CD4-positive, alpha-beta T cell treated with Interleukin-4 for 4 hours (primary cell): Measurements from ENCODE around the gene CBY1.
"Not testable (repeated sequence)": the region's sequence is repeated elsewhere in the genome, so short reads cannot be mapped to it uniquely, and the experiment has no call there.

Source experiments
- DNase-seq: peaks from one replicate; pipeline ENCODE4 v3.0.0-alpha.2; 2020

CBY1 gene

DNA sequence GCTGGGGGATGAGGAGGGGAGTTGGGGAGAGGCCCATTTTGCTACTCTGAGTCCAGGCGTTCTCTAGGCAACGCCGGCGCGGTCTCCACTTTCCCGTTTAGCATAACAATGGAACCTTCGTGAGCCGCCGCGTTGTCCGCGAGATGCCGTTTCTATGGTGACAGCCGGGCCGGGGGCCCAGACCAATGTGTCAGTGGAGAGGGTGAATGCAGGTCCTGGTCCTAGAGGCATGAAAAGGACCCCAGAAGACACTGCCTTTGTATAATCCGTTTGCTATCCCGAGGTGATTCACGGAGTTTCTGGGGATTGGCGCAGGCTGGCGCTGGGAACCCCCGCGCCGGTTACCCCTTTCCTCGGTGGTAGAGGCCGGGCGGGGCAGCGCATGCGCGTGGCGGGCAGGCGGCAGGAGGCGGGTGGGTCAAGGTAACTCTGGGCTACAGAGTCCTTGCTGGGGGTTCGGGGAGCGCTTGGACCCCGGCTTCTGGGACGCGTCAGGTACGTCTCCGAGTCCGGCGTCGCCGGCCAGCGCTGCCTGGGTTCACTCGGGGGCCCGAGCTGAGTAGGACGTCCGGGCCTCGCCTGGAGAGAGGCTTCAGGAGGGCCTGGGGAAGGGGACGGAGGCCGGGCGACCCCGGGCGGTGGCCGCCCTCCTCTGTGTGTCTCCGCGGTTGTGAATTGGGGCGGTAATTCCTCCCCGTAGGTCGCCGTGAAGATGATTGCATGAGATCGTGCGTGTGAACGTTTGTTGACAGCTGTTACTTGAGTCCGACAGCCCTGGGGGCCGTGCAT is at the start of gene CBY1, which contains the start of gene FAM227A:
TSS of gene CBY1 (plus strand) at position 383 of the 789 bp plus-strand sequence. CDS start 11,417 bp downstream, outside the sequence.
TSS of gene FAM227A (minus strand) at position 137 of the 789 bp plus-strand sequence. CDS start 6,224 bp downstream, outside the sequence.
- DNase-seq, result peak; percentile 85

DNA sequence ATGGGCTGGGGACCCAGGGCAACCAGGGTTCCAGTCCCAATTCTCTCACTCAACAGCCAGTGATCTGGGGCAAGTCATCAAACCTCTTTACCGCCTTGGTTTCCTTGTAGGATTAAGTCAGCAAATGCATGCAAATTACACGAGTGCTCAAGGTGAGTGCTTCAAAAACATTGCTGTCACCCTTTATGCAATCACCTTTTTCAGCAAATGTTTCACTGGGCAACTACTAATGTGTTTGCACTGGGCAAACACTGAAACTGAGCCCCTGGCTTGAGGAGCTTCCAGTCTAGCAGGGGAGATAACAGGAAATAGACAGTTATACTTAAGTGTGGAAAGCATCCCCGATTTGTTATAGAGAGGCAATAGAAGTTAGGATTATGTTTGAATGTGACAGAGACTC is 48.8 kb upstream of the CBY1 start:
- no peak for DNase-seq

DNA sequence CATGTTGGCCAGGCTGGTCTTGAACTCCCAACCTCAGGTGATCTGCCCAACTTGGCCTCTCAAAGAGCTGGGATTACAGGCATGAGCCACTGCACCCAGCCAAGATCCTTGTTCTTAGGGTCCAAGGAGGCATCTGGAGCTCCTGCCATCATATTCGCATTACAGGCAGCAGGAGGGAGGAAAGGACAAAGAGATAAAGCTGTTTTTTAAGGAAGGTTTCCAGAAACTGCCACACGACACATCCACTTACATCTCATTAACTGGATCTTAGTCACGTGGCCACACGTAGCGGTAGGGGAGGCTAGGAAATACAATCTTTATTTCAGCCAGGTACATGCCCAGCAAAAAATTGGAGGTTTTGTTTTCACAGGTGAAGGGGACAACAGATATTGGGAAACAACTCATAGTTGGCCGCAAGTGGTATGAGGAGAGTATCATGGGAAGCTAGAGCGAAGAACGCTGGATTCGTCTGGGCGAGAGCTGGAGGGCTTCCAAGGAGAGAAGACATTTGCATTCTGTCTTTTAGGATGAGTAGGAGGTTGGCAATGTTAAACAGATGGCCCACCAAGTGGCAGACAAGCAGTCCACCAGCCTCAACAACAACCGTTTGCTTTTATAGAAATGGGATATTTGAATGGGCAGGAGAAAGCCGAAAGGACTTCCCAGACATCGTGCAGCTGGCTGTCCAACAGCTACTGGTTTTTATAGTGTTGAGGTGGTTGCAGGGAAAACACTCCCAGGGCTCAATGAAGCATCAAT is 47.3 kb upstream of the CBY1 start:
- no peak for DNase-seq

DNA sequence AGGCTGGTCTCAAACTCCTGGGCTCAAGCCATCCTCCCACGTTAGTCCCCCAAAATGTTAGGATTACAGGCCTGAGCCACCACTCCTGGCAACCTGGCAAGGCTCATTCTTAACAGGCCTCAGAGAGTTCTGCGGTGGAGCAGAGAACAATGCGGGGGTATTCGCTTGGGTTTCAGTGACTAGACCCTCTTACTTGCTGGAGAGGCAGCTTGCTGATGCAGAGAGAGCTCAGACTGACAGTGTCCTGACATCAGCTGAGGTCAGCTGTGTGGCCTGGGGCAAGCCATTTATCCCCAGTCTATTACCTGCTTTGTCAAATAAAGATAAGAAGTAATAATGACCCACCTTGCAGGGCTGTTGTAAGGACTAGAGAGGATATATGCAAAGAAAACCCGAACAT is 46.2 kb upstream of the CBY1 start:
- DNase-seq, result no peak

DNA sequence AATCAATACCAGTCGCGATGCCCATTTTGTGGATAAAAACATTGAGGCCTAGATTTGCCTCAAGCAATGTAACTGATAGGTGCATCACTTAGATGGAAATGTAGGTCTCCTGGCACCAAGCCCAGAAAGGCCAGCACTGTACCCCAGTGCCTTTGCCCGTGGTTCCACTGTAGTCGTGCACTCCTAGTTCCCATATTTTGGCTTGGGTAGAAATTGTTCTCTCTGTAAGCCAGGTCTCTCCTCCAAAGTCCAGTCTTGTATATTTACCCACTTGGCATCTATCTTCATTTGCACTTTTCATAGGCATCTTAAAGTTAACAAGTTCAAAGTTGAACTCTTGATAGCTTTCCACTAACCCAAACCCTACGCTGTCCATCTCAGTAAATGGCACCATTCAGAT is 44.9 kb upstream of the CBY1 start:
- DNase-seq, result no peak

DNA sequence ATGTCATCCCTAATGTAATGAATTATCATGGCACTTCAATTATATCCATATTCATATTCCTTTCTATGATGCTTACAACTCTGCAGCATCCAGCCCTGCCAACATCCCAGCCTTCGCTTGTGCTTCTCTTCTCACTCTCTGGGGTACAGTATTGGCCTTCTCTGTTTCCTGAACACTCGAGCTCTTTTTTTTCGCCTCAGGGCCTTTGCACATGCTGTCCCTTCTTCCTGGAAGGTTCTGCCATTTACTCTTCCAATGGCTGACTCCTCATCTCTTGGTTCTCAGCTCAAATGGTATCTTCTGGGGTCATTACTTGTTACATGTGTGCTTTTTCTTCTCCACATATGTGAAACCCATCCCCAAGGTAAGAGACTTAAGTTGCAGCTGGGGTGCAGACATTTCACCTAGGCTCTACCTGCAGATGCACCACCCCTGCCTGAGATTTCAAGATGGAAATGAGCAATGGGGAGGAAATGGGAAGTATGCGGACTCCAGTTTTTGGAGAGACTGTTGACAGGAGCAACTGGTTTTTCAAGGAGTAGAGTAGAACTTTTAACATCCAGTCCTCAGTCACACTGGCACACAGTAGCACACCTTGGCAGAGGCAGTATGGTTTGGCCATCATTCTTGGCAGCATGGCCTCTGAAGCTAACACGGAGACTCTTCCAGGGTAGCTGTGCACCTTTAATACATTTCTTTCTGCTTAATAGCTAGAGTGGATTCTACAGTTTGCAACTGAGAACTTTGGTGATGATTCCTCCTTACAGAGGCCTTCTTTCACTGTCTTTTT is 44.0 kb upstream of the CBY1 start:
- no peak for DNase-seq

DNA sequence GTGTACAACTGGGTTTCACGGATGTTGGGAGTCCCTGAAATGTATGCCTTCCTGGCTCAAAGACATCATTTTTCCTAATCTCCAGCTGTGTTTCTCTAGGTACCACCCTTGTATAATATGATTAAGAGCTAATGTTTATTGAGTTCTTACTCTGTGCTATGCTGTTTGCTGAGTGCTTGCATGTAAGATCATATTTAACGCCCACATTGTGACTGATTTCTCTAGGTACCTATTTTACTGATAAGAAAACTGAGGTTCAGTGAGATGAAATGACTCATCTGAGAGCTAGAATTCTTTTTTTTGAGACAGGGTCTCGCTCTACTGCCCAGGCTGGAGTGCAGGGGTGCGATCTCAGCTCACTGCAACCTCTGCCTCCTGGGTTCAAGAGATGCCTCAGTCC is 42.9 kb upstream of the CBY1 start:
- no peak for DNase-seq

DNA sequence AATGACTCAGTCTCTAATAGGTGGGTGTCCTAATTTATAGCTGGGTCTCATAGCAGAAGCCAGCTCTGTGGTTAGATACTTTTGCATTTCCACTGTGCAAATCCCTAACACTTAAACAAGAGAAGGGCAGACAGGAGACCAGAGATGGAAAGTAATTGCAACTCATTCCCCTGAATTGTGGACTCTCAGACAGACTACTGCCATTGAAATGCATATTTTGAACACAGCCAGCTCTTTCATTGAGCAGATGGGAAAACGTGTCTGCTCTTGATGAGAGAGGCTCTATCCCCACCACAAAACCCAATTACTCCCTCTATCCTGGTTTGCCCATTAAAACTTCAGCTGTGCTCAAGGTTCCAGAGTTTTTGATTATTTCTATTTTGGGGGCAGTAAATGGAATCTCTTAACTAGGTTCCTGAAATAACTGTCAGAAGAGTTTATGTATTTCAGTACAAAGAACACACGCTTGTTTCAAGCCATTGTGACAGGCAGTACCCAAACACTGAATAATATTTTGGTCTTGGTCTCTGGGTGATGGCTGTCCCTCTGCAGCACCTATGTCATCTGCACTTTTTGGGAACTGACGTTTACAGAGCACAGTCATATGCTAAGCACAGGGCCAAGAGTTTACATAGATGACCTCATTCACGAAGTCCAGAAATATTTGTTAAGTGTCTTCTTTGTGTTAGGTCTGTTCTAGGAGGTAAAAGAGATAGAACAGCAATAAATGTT is 41.9 kb upstream of the CBY1 start:
- DNase-seq, result no peak

DNA sequence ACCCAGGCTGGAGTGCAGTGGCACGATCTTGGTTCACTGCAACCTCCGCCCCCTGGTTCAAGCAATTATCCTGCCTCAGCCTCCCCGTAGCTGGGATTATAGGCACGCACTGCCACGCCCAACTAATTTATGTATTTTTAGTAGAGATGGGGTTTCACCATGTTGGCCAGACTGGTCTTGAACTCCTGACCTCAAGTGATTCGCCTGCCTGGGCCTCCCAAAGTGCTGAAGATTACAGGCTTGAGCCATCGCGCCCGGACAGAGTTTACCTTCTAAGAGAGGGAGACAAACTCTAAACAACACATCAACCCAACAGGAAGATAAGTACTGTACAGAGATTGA is 41.4 kb upstream of the CBY1 start:
- DNase-seq, result not testable (repeated sequence)

DNA sequence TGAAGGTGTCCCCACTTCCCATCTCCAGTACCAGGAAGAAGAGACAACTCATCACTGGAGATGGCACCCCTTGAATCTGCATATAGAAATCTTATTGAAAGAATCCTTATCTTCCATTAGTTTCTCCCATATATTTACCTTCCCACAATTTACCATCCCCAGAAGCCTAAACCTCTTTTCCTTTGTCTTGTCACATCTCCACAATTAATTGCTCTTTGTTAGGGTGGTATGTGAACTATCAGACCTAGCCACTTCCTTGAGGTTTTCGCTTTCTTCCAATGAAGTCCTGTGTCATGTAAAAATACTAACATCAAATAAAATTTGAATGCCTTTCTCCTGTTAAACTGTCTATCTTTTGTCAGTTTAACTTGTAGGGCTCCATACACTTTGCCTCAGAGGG is 38.2 kb upstream of the CBY1 start:
- DNase-seq, result no peak

DNA sequence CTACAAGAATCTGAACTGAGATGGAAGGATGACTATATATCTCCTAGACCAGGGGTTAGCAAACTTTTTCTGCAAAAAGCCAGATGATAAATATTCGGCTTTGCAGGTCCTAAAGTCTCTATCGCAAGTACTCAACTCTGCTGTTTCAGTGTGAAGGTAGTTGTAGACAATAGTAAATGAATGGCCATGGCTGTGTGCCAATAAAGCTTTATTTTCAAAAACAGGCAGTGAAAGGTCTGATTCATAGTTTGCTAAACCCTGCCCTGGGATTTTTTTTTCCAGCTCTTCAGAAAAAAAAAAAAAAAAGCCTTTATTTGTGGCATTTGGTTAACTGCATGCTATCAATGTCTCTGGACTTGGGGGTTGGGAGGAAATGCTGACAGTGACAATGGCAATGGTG is 37.8 kb upstream of the CBY1 start:
- DNase-seq, result no peak

DNA sequence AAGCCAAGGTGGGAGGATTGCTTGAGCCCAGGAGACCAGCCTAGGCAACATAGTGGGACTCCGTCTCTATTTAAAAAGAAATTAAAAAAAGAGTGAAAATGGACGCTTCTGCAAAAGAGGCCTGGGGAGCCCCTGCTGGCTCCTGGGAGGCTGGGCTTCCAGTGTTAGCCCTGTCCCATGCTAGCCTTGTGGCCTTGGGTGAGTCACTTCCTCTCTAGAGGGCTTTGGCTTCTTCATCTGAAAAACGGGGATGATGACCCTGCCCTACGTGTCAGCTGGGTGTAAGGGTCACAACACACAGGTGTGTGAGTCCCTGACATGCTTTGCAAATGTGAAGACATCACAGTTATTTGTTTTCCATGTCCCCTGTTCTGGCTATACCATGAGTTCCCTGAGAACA is 33.1 kb upstream of the CBY1 start:
- no peak for DNase-seq

DNA sequence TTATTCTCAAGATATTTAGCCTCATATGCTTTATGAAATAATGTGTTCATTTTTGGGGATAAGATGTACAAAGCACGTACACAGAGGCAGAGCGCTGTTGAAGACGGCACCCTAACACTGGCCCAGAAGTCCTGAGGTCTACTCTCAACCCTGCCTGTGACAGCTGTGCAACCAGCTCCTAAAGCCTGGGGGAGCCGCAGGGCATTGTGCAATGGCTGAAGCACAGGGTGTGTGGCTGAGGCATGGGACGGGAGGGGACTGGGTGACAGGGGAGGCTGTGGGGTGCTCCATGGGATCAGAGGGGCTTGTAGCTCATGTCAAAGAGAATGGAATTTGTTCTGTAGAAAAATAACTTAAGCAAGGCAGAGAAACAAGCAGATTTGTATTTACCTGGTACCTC is 28.0 kb upstream of the CBY1 start:
- no peak for DNase-seq

DNA sequence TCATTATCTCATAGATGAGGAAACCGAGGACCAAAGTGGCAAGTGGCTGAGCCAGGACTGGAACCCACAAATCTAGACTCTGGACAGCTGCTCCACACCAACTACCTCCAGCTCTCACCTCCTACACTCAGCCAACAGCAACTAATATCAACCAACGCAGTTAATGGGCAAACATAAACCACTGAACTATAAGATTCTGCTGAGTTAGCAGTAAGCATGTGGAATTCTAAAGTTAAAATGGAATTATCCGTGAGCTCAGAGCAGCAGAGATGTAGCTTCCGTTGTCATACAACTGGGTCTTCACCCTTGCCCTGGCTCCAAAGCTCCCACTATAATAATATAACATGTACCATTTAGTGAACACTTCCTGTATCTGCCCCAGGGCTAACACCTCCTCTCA is 27.3 kb upstream of the CBY1 start:
- no peak for DNase-seq

DNA sequence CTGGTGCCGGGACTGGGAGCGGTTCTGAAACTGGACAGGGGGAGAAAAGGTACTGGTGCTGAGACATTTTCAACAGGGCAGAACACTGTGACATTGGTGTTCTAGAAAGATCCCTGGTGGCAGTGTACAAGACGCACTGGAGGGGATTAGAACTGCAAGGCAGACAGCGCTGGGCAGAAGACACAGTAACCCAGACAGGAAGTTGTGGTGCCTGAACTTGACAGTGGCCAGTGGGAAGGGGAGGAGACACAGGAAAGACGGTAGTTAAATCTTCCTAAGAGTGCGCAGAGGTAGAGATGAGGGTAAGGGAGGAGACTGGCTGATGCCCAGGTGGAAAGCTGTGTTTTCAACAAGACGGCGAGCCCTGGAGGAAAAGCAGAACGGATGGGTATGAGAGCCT is 24.7 kb upstream of the CBY1 start:
- DNase-seq, result no peak

DNA sequence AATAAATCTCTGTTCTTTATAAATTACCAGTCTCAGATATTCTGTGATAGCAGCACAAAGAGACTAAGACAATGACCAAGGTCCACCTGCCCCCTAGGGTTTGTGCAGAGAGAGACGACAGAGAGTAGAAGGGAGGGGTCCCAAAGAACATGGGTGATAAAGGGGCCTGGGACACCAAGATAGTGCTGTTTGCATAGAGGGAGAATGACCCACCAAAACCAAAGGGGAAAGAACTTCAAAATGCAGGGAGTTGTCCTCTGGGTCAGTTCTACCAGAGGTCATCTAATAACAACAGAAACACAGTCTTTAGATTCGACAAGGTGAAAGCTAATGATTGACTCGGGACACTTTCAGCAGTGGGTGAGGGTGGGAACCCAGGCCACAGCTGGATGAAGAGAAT is 23.9 kb upstream of the CBY1 start:
- no peak for DNase-seq

DNA sequence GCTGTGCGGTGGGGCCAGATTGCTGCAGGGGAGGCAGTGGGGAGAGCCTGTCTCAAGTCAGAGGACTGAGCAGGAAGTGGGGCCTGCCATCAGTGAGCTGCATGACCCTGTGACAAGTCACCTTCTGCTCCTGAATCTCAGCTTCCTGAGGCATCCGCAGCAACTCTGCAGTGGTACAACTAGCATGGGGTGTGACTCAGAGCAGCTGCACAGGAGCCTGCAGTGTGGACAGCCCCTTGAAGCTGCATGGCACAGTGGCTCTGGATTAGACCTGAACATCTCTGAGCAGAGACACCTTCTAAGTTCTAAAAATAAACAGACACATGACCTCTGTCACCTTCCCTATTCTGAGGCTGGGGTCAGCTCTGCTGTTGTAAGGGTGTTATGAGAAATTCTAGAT is 18.2 kb upstream of the CBY1 start:
- no peak for DNase-seq

DNA sequence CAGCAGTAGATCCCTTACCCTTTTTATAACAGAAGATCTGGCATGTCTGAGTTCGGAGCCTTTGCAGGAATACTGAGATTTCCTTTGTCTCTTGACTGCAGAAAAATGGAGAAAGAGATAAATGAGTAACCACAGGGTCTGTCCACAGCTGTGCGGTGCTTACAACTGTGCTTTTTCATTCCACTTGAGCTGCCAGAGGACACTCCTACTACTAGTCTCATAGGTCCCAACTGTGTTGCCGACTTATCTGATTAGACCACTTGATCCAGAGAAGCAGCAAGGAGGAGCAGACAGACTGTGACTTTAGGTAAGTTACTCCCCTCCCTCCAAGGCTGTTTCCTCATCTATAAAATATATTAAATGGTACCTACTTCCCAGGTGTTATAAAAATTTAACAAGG is 17.7 kb upstream of the CBY1 start:
- no peak for DNase-seq

DNA sequence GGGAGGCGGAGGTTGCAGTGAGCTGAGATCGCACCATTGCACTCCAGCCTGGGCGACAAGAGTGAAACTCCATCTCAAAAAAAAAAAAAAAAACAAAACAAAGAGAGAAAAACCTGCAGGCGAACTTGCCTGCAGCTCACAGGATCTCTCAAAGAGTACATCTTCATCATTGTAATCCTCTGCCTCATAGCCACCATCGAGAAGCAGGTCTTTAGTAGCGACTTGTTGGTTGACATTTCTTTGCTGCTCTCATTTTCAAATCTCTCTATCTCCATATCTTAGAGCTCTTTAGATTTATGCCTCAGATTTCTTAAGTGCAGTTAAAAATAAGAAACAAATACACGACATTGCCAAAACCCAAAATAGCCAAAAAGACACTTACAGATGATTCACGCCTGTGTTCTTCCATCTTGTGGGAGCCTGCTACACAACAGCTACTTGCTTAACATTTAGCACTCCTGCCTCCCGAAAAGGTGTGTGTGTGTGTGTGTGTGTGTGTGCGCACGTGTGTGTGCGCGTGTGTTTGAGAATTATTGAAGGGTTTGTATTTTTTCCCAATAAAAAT is 14.9 kb upstream of the CBY1 start:
- no peak for DNase-seq

DNA sequence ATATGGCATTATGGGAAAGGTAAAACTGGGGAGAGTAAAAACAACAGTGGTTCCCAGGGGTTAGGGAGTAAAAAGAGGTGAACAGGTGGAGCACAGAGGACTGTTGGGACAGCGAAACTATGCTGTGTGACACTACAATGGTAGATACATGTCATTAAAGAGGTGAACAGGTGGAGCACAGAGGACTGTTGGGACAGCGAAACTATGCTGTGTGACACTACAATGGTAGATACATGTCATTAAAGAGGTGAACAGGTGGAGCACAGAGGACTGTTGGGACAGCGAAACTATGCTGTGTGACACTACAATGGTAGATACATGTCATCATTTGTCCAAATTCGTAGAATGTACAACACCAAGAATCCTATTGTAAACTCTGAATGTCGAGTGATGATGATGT is 12.2 kb upstream of the CBY1 start:
- DNase-seq, result not testable (repeated sequence)

DNA sequence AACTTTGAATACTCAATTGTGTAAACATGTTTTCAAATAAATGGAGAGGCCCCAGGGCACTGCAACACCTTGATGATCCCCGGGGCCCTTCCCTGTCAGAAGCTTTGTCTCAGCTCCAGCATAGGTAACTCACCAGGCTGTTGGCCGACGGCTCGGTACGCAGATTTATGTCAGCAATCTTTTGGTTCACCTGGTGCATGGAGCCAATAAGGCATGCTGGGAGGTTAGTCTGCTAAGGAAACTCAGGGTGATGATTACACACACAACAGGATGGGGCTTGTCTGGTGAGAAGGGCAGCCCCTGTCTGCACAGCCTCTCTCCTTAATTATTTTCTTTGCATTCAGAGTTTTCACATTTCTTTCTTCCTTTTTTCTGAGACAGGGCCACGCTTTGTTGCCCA is 11.0 kb upstream of the CBY1 start:
- no peak for DNase-seq

DNA sequence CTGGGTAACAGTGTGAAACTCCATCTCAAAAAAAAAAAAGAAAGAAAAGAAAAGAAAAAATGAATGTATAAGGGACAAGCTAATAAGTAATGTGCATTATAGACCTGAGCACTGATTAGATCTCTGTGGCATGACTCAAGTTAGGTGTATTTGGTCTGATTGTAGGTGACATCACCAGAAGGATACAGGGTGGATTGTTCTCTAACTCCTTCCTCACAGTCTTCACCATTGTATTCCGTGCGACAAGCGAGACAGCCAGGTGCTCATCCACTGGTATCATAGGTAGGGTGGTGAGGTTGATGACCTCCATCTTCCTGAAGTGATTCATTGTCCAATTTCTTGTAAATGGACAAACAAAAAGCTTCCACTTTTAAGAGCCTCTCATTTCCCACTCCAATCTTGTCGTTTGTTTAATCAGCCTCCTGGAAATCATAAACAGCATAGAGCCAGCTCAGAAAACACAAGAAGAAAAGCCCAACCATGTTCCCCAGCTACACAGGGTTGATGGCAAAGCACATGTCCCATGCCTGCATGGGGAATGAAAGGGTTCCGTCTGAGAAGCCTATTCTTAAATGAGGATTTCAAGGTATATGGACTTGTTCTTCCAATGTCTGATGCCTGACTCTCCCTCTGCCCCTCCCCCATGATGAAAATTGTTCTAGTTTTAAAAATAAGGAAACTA is 6.5 kb upstream of the CBY1 start:
- no peak for DNase-seq
